ENCODE data around the gene NISCH.
A peak's percentile ranks its signal among the peaks of the same experiment; 100 is the strongest.

Gene NISCH

GRCh38 chr3:52472239-52473000 is 17.0 kb downstream of the NISCH start:
- DNase-seq, result no peak

DNA sequence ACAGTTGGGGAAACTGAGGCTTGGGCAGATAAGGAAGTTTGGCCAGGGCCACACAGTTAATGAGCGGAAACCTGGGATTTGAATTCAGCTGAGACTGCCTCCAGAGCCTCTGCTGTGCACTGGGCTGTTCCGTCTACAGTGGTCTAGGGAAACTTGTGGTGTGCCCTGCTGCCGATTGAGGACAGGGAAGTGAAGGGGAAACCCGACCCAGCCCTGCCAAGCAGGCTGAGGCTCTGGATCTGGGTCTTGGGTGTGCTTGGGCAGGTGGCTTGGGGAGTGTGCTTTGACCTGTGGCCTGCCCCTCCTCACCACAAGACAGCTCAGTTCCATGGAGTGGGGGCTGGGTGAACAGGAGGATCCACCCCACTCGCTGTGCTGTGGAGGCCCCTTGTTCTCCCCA is 17.6 kb downstream of the NISCH start:
- DNase-seq, result no peak

DNA sequence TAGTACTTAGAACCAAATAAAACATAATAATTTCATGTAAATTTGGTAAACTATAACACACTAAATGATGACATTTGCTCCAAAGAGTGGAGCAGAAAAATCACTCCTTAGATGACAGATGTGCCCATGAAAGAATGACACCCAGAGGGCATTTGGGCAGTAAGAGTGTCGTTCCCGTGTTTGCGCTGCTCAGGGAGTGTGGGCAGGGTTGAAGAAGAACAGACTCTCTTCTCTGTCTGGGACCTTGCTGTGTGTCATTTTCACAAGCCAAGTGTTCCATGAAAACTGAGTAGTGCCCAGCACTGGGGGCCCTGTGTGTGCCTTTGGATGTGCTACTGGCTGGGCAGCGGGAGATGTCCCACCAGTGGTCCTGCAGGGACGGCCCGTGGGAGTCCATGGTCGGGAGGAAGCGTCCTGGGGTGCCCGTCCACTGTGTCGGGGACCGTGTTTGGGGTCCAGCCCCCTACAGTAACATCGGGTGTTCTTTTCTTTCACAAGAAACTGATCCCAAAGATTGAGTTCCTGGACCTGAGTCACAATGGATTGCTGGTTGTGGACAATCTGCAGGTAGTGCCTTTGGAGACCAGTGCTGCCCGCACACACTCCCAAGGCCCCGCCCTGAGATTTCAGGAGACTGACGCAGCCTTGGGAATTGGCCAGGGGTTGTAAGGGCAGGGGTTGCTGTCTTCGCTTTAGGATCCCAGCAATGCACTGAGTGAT is 21.8 kb downstream of the NISCH start:
- no peak for DNase-seq

DNA sequence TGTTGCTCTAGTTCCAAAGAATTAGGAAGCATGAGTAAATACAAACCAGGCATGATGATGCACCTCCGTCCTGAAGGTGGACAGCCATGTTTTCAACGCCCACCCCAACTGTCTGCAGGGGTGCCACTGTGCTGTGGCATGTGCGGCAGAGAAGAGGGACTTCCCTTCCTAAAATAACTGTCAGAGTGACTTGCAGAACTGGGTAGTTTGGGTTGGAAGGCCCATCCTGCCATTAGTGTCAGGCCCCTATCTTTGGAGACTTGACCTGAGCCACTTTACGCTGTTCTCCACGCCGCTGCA is 22.3 kb downstream of the NISCH start:
- DNase-seq, result no peak

DNA sequence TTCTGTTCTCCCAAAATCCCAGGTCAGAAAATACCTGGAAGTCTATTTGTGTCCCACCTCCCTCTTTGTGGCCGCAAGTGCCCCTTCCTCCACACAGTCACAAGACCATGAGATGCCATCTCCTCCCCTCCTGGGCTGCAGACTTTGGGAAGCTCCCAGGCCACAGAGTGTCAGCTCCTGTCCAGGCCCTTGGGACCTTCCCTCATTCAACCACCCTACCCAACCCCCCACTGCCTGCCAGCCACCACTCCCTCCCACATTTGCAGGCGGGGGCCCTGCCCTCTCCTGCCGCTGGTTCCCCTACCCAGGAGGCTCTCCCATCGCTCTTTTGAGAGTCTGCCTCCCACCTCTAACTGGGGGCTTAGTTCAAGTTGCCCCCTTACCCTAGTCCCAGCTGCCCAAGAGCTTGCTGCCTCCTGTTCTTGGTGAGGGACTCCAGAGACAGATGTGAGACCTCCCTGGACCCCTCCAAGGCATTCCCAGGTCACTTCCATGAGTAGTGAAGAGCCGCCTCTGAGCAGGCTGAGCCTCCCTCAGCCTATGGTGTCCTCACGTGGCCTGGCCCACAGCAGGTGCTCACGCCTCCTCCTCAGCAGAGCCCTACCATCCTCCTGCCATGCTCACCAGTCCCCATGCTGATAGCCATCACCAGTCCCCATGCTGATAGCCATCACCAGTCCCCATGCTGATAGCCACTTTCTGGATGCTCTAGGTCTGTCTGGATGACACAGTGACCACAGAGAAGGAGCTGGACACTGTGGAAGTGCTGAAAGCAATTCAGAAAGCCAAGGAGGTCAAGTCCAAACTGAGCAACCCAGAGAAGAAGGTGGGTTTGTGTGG is 23.9 kb downstream of the NISCH start:
- DNase-seq, result no peak

GRCh38 chr3:52479877-52480575 is 24.6 kb downstream of the NISCH start:
- no peak for DNase-seq

DNA sequence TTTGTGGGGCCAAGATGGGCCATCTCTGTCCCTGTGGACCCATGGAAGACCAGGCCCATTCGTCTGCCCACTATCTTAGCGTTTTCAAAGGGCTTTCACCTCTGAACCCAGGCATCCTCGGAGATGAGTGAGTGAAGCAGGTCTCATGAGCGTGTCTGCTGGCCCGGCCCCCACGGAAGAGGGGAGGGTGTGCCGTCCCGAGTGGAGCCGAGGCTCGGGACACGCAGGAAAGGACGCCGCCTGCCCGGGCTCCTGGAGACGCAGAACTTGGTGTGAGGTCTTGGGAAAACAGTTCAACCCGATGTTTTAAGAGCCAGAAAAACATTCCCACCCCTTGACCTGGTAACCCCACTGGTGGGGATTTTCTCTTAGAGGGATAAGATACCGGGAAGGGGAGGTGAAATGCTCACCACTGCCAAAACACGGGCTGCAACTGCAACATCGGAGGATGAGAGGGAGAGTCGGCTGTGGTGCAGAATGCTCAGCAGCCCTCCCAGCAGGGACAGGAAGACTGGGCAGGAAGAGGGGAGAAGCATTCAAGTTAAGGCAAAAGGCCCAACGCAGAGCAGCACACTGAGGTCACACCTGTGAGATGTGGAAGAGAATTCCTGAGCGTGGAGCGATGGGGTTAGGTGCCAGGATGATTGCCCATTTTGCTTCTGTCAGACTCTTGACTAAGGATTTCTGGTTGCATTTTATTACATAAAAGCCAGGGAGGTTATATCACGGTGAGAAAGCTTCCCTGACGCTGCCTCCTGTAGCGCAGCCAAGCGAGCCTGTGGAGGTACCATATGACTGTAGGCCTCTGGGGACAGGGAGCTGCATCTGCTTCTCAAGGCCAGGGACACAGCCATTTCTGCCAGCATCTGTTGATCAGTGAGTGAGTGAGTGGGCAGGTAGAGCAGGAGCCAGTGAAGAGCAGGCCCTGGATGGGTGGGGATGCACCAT is 25.6 kb downstream of the NISCH start:
- no peak for DNase-seq

- peak; percentile 6 for DNase-seq
Observed at GRCh38 chr3:52481819-52482521, 26.6 kb downstream of the NISCH start.

- DNase-seq, result no peak
Observed at GRCh38 chr3:52483081-52483480, 27.7 kb downstream of the NISCH start.

DNA sequence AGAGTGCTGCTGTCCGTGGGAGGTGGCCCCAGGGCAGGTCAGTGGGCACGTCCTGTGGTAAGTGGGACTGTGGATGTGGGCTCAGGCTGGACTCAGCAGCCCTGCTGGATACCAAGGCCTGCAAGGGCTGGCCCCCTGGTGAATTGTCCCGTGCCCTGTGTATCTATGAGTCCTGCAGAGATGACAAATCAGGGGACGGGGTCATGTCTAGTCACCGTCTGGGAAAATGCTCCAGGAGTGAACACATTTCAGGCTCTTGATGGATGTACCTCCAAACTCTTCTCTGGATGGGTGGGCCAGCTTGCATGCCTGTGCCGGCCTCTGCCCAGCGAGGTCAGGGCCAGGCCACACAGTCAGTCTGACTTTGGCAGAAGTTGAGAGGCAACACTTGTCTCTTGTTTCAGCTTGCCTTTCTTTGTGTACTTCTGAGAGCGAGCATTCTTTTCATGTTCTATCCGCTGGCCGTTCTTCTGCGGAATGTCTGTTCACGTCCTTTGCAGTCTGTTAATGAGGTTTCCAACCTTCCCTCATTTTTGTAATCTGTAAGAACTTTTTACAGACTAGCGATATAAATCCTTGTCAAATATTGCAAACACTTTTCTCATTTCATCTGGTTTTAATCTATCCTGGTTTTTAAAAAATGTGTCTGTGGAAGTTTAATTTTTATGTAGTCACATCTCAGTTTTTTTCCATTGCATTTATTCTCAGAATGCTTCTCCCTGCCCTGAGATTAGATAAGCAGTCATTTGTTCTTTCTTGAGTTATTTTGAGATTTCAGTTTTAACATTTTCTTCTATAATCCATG is 28.4 kb downstream of the NISCH start:
- no peak for DNase-seq

GRCh38 chr3:52484680-52485461 is 29.5 kb downstream of the NISCH start:
- DNase-seq, result no peak

GRCh38 chr3:52487050-52487787 is 31.8 kb downstream of the NISCH start:
- DNase-seq, result no peak

GRCh38 chr3:52487788-52488691 is 32.6 kb downstream of the NISCH start:
- DNase-seq, result no peak

- no peak for DNase-seq
Observed at GRCh38 chr3:52488746-52489145, 33.3 kb downstream of the NISCH start.

- DNase-seq, result no peak
Observed at GRCh38 chr3:52489453-52489852, 34.0 kb downstream of the NISCH start.

- no peak for DNase-seq
Observed at GRCh38 chr3:52490035-52490938, 34.9 kb downstream of the NISCH start.
